ENCODE measurements around the gene ENPP5. TPM values are rescaled to one million over a fixed set of nuclear protein-coding genes. Genes with fewer than 3 reads are reported as not detected.

ENPP5 gene
- total RNA-seq, 2 experiments from 2014 or later: 0.50 to 1.6 TPM

DNA sequence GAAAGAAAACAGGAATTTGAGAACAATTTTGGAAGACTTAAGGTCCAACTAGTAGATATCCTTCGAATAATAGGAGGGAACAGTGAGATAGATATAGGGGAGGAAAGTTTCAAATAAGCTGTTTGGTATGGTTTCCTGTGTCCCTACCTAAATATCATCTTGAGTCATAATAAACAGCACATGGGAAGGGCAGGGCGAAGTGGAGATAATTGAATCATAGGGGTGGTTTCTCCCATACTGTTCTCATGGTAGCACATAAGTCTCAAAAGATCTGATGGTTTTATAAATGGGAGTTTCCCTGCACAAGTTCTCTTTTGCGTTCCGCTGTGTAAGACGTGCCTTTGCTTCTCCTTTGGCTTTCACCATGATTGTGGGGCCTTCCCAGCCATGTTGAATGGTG is 39.5 kb upstream of the ENPP5 start:
- Histone ChIP-seq H2AFZ (ENCODE audit: low read length) (no peak overlapping the region), H3K9me3 (ENCODE audit: low read length) (no peaks in the 10 kb centered on the region), H3K27ac (ENCODE audit: low read depth, low read length, poor library complexity, severe bottlenecking) (no peak overlapping the region), H3K4me2 (ENCODE audit: low read length) (no peak overlapping the region), H3K9me2 (ENCODE audit: insufficient read depth, low read length) (no peaks in the 10 kb centered on the region), H3K4me1 (ENCODE audit: insufficient read depth, low read length, poor library complexity, severe bottlenecking) (no peaks in the 10 kb centered on the region), H4K20me1 (ENCODE audit: insufficient read depth, low read length) (no peaks in the 10 kb centered on the region), H3K36me3 (ENCODE audit: insufficient read depth, low read length) (no peaks in the 10 kb centered on the region), H3K79me2 (ENCODE audit: insufficient read depth, low read depth, low read length) (no peaks in the 10 kb centered on the region), H3K4me3 (ENCODE audit: low read depth, low read length, poor library complexity, severe bottlenecking) (no peak overlapping the region)
- no TSS peak for BruUV-seq (replicated peaks)
- intact Hi-C loops (cut with micrococcal nuclease; ENCODE audit: unreplicated experiment): no loop called here
- CTCF ChIA-PET (ENCODE audit: unreplicated experiment): no interaction called here
- TF ChIP-seq EZH2phosphoT487 (IDR thresholded peaks at IDR 0.05; ENCODE audit: borderline replicate concordance, low read depth, low read length): no peak
- no peak for TF ChIP-seq CTCF (conservative IDR thresholded peaks at IDR 0.05; ENCODE audit: low read length)
- POLR2A ChIA-PET: no interaction called here
- no peak for DNase-seq (ENCODE audit: low spot score)

GRCh38 chr6:46208303-46208702 is 37.5 kb upstream of the ENPP5 start:
- no peak overlapping the region for H3K4me2 ChIP-seq (ENCODE audit: low read length)
- H3K4me1 ChIP-seq (ENCODE audit: insufficient read depth, low read length, poor library complexity, severe bottlenecking): no peaks in the 10 kb centered on the region
- TF ChIP-seq CTCF (conservative IDR thresholded peaks at IDR 0.05; ENCODE audit: low read length) (no peak), EZH2phosphoT487 (IDR thresholded peaks at IDR 0.05; ENCODE audit: borderline replicate concordance, low read depth, low read length) (no peak)
- no TSS peak for BruUV-seq (replicated peaks)
- H3K4me3 ChIP-seq (ENCODE audit: low read depth, low read length, poor library complexity, severe bottlenecking): no peak overlapping the region
- intact Hi-C loops (cut with micrococcal nuclease; ENCODE audit: unreplicated experiment): no loop called here
- ChIA-PET CTCF (ENCODE audit: unreplicated experiment) (no interaction called here), POLR2A (interaction anchor here (0.6 to 1.1 kb wide), 2 partner anchors 12 to 401 kb away, joined by 3 read pairs; no protein-coding TSS in a partner anchor)
- no peaks in the 10 kb centered on the region for H3K79me2 ChIP-seq (ENCODE audit: insufficient read depth, low read depth, low read length)
- H3K27ac ChIP-seq (ENCODE audit: low read depth, low read length, poor library complexity, severe bottlenecking): no peak overlapping the region
- H3K36me3 ChIP-seq (ENCODE audit: insufficient read depth, low read length): no peaks in the 10 kb centered on the region
- H4K20me1 ChIP-seq (ENCODE audit: insufficient read depth, low read length): no peaks in the 10 kb centered on the region
- no peaks in the 10 kb centered on the region for H3K9me2 ChIP-seq (ENCODE audit: insufficient read depth, low read length)
- no peak overlapping the region for H2AFZ ChIP-seq (ENCODE audit: low read length)
- DNase-seq (ENCODE audit: low spot score): no peak
- H3K9me3 ChIP-seq (ENCODE audit: low read length): no peaks in the 10 kb centered on the region

DNA sequence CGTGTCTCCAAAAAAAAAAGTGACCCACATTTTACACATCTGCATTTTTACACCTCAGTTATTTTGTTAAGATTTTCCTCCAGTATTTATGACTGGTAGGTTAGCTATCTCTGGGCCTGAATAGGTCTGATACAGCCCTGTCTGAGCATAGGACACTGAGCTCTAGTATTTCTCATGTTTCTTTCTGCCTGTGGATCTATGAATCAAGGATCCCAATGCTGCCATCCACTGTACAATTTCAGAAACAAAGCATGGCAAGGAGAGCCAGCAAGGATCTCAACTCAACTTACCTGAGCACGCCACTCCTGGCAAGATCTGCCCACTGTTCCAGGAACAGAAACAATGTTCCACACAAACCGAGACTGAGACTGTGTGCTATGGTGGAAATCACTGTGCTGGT is 36.4 kb upstream of the ENPP5 start:
- no peak overlapping the region for H2AFZ ChIP-seq (ENCODE audit: low read length)
- no peak for DNase-seq (ENCODE audit: low spot score)
- TF ChIP-seq EZH2phosphoT487 (IDR thresholded peaks at IDR 0.05; ENCODE audit: borderline replicate concordance, low read depth, low read length) (no peak), CTCF (conservative IDR thresholded peaks at IDR 0.05; ENCODE audit: low read length) (no peak)
- H3K79me2 ChIP-seq (ENCODE audit: insufficient read depth, low read depth, low read length): no peaks in the 10 kb centered on the region
- H3K4me3 ChIP-seq (ENCODE audit: low read depth, low read length, poor library complexity, severe bottlenecking): no peak overlapping the region
- BruUV-seq (replicated peaks): no TSS peak
- no peaks in the 10 kb centered on the region for H3K9me3 ChIP-seq (ENCODE audit: low read length)
- no peaks in the 10 kb centered on the region for H4K20me1 ChIP-seq (ENCODE audit: insufficient read depth, low read length)
- ChIA-PET CTCF (ENCODE audit: unreplicated experiment) (no interaction called here), POLR2A (no interaction called here)
- no peak overlapping the region for H3K27ac ChIP-seq (ENCODE audit: low read depth, low read length, poor library complexity, severe bottlenecking)
- no peak overlapping the region for H3K4me2 ChIP-seq (ENCODE audit: low read length)
- no peaks in the 10 kb centered on the region for H3K36me3 ChIP-seq (ENCODE audit: insufficient read depth, low read length)
- H3K4me1 ChIP-seq (ENCODE audit: insufficient read depth, low read length, poor library complexity, severe bottlenecking): no peaks in the 10 kb centered on the region
- no peaks in the 10 kb centered on the region for H3K9me2 ChIP-seq (ENCODE audit: insufficient read depth, low read length)
- intact Hi-C loops (cut with micrococcal nuclease; ENCODE audit: unreplicated experiment): no loop called here
